ENCODE measurements around the gene TNP1. TPM values are rescaled to one million over a fixed set of nuclear protein-coding genes. Genes with fewer than 3 reads are reported as not detected.
A peak's percentile ranks its signal among the peaks of the same experiment; 100 is the strongest.

TNP1 gene
- total RNA-seq, 1 donor from 2014 or later: not detected

DNA sequence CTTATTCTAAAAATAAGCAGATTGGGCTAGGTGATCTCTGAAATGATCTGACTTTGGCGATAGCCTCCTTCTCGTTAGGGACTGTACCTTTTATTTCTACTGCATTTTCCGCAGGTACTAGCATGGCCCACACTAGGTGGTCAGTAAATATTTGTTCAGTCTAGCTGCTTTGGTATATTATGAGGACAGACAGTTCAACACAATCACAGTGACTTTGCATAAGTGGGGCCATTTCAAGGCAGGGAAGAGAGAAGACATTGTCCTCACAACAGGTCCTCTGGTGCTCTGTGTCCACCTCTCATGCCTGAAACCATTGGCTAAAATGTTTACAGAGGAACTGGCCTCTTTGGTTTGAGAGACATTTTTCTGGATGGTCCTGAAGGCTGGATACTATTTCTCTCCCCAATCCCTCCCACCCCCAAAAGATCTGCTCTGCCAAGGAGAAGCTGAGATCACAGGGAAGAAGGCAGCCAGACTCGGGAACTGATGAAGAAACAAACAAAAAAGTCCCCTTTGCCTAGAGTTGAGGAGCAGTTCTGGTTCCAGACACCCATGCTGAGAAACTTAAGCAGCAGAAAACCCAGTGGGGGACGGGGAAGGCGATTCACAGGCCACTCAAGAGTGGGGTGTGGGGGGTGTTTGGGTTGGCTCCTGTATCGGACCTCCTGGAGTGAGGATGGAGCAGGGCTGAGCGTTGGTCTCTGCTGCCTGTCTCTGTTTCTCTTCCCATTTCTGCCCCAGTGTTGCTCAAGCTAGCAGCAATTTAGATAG is 2.9 kb upstream of the TNP1 start:
- no peak for DNase-seq
- H3K4me1 ChIP-seq: no peaks in the 10 kb centered on the region
- TF ChIP-seq, protein P1, sequence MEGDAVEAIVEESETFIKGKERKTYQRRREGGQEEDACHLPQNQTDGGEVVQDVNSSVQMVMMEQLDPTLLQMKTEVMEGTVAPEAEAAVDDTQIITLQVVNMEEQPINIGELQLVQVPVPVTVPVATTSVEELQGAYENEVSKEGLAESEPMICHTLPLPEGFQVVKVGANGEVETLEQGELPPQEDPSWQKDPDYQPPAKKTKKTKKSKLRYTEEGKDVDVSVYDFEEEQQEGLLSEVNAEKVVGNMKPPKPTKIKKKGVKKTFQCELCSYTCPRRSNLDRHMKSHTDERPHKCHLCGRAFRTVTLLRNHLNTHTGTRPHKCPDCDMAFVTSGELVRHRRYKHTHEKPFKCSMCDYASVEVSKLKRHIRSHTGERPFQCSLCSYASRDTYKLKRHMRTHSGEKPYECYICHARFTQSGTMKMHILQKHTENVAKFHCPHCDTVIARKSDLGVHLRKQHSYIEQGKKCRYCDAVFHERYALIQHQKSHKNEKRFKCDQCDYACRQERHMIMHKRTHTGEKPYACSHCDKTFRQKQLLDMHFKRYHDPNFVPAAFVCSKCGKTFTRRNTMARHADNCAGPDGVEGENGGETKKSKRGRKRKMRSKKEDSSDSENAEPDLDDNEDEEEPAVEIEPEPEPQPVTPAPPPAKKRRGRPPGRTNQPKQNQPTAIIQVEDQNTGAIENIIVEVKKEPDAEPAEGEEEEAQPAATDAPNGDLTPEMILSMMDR (IDR thresholded peaks at IDR 0.05; ENCODE audit: borderline replicate concordance): no peak
- no peak overlapping the region for H3K4me3 ChIP-seq
- no peaks in the 10 kb centered on the region for H3K36me3 ChIP-seq
- no peak overlapping the region for H3K27ac ChIP-seq (replicated peaks)
- H3K9me3 ChIP-seq (replicated peaks): no peaks in the 10 kb centered on the region
- intact Hi-C loops (cut with micrococcal nuclease): no loop called here
- no peaks in the 10 kb centered on the region for H3K27me3 ChIP-seq (ENCODE audit: low read depth)

DNA sequence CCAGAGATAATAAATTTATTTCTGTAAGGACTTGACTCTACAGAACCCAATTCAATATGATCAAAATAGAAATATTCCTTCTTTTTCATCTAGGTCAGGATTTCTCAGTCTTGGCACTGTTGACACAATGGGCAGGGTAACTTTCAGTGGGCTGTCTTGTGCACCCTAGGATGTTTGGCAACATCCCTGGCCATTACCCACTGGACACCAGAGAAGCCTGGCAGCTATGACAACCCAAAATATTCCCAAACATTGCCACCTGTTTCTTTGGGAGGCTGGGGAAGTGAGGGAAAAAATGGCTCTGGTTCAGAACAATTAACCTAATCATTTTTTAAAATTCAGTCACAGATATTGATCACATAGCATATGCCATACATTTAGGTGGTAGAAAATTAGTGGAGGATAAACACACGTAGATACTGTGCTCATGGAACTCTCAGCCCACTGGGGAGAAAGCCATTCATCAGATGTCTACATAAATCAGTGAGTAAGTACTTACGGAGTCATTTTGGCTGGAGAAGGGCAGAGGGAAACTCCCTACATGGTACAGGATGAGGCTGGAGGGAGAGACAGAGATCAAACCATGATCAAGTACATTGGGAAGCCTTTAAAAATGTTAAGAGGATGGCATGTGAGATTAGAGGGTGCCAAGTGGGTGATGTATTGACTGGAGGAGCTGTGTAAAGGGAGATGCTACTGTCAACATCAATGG is 718 bp upstream of the TNP1 start:
- intact Hi-C loops (cut with micrococcal nuclease): no loop called here
- H3K27me3 ChIP-seq (ENCODE audit: low read depth): no peaks in the 10 kb centered on the region
- DNase-seq: no peak
- H3K4me1 ChIP-seq: peaks cover 21% of the 10 kb centered on the region
- H3K9me3 ChIP-seq (replicated peaks): no peaks in the 10 kb centered on the region
- no peaks in the 10 kb centered on the region for H3K36me3 ChIP-seq
- H3K4me3 ChIP-seq: no peak overlapping the region
- TF ChIP-seq, protein P1 (IDR thresholded peaks at IDR 0.05; ENCODE audit: borderline replicate concordance): no peak
- H3K27ac ChIP-seq (replicated peaks): no peak overlapping the region

DNA sequence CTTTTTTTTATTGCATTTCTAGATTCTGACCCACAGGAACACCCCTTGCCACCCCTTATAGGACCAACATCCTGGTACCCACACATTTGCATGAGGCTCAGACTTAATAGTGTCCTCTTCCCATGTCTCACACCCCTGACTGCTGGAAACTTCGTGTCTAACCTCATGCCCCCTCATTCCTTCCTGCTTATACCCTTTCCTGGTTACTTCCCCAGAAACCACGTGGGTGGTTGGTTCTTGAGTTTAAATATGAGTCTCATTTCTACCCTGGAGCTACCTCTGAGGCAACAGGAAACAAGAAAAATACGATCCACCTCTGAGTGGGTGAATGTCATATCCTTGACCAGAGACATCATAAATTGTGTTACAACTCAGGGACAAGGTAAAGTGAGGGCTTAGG is 1.6 kb downstream of the TNP1 start:
- intact Hi-C loops (cut with micrococcal nuclease): no loop called here
- TF ChIP-seq, protein P1 (IDR thresholded peaks at IDR 0.05; ENCODE audit: borderline replicate concordance): no peak

DNA sequence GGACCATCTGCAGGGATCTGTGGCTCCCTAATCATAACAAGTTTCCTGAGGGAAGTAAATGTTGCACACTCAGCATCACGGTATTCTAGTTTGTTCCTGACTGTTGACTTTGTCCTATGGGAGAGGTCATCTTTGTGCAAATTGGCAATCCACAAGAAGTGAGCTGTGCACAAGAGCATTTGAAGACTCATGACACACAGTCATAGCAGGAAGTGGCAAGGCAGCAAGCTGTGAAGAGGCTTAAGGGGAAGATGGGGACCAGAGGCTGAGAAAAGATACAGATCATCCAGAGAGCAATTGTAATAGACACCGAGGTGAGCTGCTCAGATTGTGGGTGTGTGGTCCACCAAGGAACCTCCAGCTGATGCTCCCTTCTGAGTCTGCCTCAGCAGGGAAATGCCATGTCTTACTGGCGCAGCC is 2.7 kb downstream of the TNP1 start:
- TF ChIP-seq, protein P1 (IDR thresholded peaks at IDR 0.05; ENCODE audit: borderline replicate concordance): no peak
- no peaks in the 10 kb centered on the region for H3K36me3 ChIP-seq
- peaks cover 33% of the 10 kb centered on the region for H3K4me1 ChIP-seq
- no peaks in the 10 kb centered on the region for H3K9me3 ChIP-seq (replicated peaks)
- peak overlapping the region; percentile 80 for H3K27ac ChIP-seq (replicated peaks)
- intact Hi-C loops (cut with micrococcal nuclease): no loop called here
- H3K27me3 ChIP-seq (ENCODE audit: low read depth): no peaks in the 10 kb centered on the region
- H3K4me3 ChIP-seq: no peak overlapping the region
- no peak for DNase-seq

More for the DNA sequence above, 1.6 kb downstream of the TNP1 start:
- H3K4me3 ChIP-seq: no peak overlapping the region
- no peaks in the 10 kb centered on the region for H3K36me3 ChIP-seq
- H3K27ac ChIP-seq (replicated peaks): no peak overlapping the region
- H3K4me1 ChIP-seq: peaks cover 33% of the 10 kb centered on the region
- no peak for DNase-seq
- no peaks in the 10 kb centered on the region for H3K9me3 ChIP-seq (replicated peaks)
- no peaks in the 10 kb centered on the region for H3K27me3 ChIP-seq (ENCODE audit: low read depth)

DNA sequence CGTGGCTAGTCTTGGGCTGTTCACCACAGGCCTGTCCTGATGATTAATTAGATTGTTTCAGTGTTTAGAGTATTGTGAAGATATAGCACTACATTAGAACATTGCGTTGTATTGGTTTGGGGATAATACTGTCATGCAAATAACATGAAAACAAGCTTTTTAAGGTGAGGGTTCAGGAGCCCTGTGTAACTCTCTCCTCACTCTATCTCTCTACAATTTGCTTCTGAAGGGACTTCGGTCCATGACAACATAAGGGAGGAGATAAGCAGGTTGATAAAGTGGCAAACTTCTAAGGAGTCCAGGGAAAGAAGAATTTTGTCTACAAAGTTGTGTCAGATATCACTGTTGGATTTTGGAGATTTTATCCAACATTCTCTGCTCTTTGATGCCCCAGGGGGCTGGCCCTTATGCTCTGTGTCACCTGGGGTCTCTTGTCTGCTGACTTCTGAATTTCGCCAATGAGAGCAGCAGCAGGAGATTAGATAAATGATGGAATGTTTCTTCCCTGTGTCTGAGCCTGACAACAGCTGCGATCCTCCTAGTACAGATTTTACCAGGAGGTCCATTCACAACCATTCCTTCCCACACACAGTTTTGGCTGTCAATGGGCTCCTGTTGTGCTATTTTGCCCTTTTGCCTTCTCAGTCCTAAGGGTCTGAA is 3.3 kb downstream of the TNP1 start:
- Histone ChIP-seq H3K9me3 (replicated peaks) (no peaks in the 10 kb centered on the region), H3K27ac (replicated peaks) (peak overlapping the region; percentile 80), H3K36me3 (no peaks in the 10 kb centered on the region), H3K4me1 (peaks cover 33% of the 10 kb centered on the region), H3K27me3 (ENCODE audit: low read depth) (no peaks in the 10 kb centered on the region), H3K4me3 (no peak overlapping the region)
- intact Hi-C loops (cut with micrococcal nuclease): no loop called here
- TF ChIP-seq, protein P1 (IDR thresholded peaks at IDR 0.05; ENCODE audit: borderline replicate concordance): no peak
- no peak for DNase-seq
